Endothelial cell of umbilical vein (primary cell): ENCODE data around the gene SLC12A5. TPM values are rescaled to one million over a fixed set of nuclear protein-coding genes. Genes with fewer than 3 reads are reported as not detected.

Experiments used
- BruUV-seq: library from RNA; stranded (reverse); fragments of 400-500 nt; replicated peaks from 2 replicates; lab custom pipeline; 2021; lab: Mats Ljungman, UMichigan
- CTCF ChIA-PET: fragments of 300-600, 350-600 bp; sonication (Branson Sonifier 250); formaldehyde crosslinking; loops from one replicate; lab custom pipeline; 2021; ENCODE audit warnings: antibody characterized with exemption, inconsistent platforms; lab: Charles Lee
- POLR2A ChIA-PET: fragments of 300-600, 350-600 bp; sonication (Branson Sonifier 250); formaldehyde crosslinking; loops from one replicate; lab custom pipeline; 2021; ENCODE audit warnings: antibody characterized with exemption, inconsistent platforms; lab: Charles Lee
- DNase-seq: peaks from one replicate; pipeline ENCODE4 v3.0.0-alpha.2; 2011; ENCODE audit warnings: low read depth, low spot score
- FAIRE-seq: peaks from 2 replicates; lab custom pipeline; 2011; peaks lifted over from hg19 to GRCh38; lab: Jason Lieb, UNC
- H2AFZ ChIP-seq: 2 replicates; pipeline ENCODE4 v1.6.0; 2012; ENCODE audit warnings: low read depth, low read length, control low read depth, inconsistent platforms
- H3K27ac ChIP-seq: 2 replicates; pipeline ENCODE4 v1.5.1; 2011; ENCODE audit warnings: low read depth, mild to moderate bottlenecking, control low read depth, low read length, moderate library complexity; ENCODE audit not compliant: insufficient read depth
- H3K27me3 ChIP-seq, 2 experiments: 2 replicates each; pipeline versions ENCODE4 v1.6.0 to v1.6.1; 2011; ENCODE audit warnings: low read length in 2 of 2, mixed read lengths in 1 of 2; ENCODE audit not compliant: control insufficient read depth in 2 of 2, insufficient read depth in 2 of 2
- H3K36me3 ChIP-seq, 2 experiments: 2 replicates in 1 of 2; 3 replicates in 1 of 2; pipeline ENCODE4 v1.5.1; 2011; ENCODE audit warnings: low read length in 2 of 2, mild to moderate bottlenecking in 1 of 2, moderate library complexity in 1 of 2; ENCODE audit not compliant: control insufficient read depth in 2 of 2, insufficient read depth in 2 of 2; ENCODE audit errors: extremely low read depth in 1 of 2
- H3K4me1 ChIP-seq: 3 replicates; pipeline ENCODE4 v1.5.1; 2011; ENCODE audit warnings: mild to moderate bottlenecking, low read length; ENCODE audit not compliant: control insufficient read depth, insufficient read depth; ENCODE audit errors: extremely low read depth
- H3K4me2 ChIP-seq: 2 replicates; pipeline ENCODE4 v1.6.1; 2011; ENCODE audit warnings: low read length, control low read depth, mixed read lengths; ENCODE audit not compliant: insufficient read depth
- H3K4me3 ChIP-seq, 3 experiments: fragments of 200-600 bp in 1 of 3; sonication (generic), shearing (Covaris generic) in 1 of 3; replicated peaks in 1 of 3; 2 replicates each; pipeline ENCODE4 v1.5.1; 2011 to 2016; ENCODE audit warnings: control low read depth in 3 of 3, low read length in 3 of 3, mild to moderate bottlenecking in 2 of 3, inconsistent platforms in 1 of 3, low read depth in 1 of 3, moderate library complexity in 1 of 3; ENCODE audit not compliant: insufficient read depth in 1 of 3
- H3K79me2 ChIP-seq: 2 replicates; pipeline ENCODE4 v1.6.0; 2012; ENCODE audit warnings: low read length, inconsistent platforms; ENCODE audit not compliant: control insufficient read depth, insufficient read depth
- H3K9ac ChIP-seq: replicated peaks from 2 replicates; pipeline ENCODE3; 2011; ENCODE audit warnings: low read length, control low read depth; ENCODE audit not compliant: insufficient read depth; ENCODE audit errors: extremely low read depth
- H3K9me1 ChIP-seq: replicated peaks from 3 replicates; pipeline ENCODE4 v1.6.0; 2011; ENCODE audit warnings: mild to moderate bottlenecking, low read length; ENCODE audit not compliant: control insufficient read depth, insufficient read depth; ENCODE audit errors: extremely low read depth
- H3K9me3 ChIP-seq: replicated peaks from 2 replicates; pipeline ENCODE4 v1.5.1; 2012; ENCODE audit warnings: low read length, inconsistent platforms; ENCODE audit not compliant: control insufficient read depth, insufficient read depth
- H4K20me1 ChIP-seq: replicated peaks from 2 replicates; pipeline ENCODE3; 2011; ENCODE audit warnings: mild to moderate bottlenecking, low read length; ENCODE audit not compliant: control insufficient read depth, insufficient read depth; ENCODE audit errors: extremely low read depth
- EZH2 ChIP-seq: IDR thresholded peaks from 2 replicates; pipeline ENCODE4 v1.6.1; 2012; ENCODE audit warnings: borderline replicate concordance, low read depth, mild to moderate bottlenecking, moderate library complexity, low read length, inconsistent platforms; ENCODE audit not compliant: severe bottlenecking
- FOS ChIP-seq: IDR thresholded peaks from 2 replicates; pipeline ENCODE4 v1.6.1; 2011; ENCODE audit warnings: mild to moderate bottlenecking, low read length, moderate library complexity, borderline replicate concordance; ENCODE audit not compliant: insufficient read depth
- GATA2 ChIP-seq: IDR thresholded peaks from 2 replicates; pipeline ENCODE4 v1.7.0; 2011; ENCODE audit warnings: low read depth, mild to moderate bottlenecking, moderate library complexity, mixed read lengths, low read length; ENCODE audit not compliant: insufficient read length, insufficient read depth
- JUN ChIP-seq: IDR thresholded peaks from 2 replicates; pipeline ENCODE4 v1.6.1; 2011; ENCODE audit warnings: borderline replicate concordance, low read depth; ENCODE audit not compliant: insufficient read length, insufficient read depth
- MYC ChIP-seq: IDR thresholded peaks from one replicate; pipeline ENCODE4 v1.6.1; 2011; ENCODE audit warnings: mild to moderate bottlenecking, low read depth, low read length
- POLR2A ChIP-seq: IDR thresholded peaks from 2 replicates; pipeline ENCODE4 v1.6.1; 2012; ENCODE audit warnings: low read depth, mild to moderate bottlenecking, control low read depth, low read length
- POLR2AphosphoS5 ChIP-seq: IDR thresholded peaks from 2 replicates; pipeline ENCODE4 v1.6.1; 2012; ENCODE audit warnings: low read depth, mild to moderate bottlenecking, control low read depth, low read length, moderate library complexity; ENCODE audit not compliant: insufficient read depth
- dilution Hi-C: fragments of 300-500 bp; cut with MboI; formaldehyde crosslinking; loops from one replicate; pipeline ENCODE4 v1.15.0; 2019; ENCODE audit warnings: low sequenced_read_pairs; ENCODE audit not compliant: extremely low pct_ligation_motif_present
- intact Hi-C: fragments of 100-400 bp; cut with micrococcal nuclease; formaldehyde crosslinking; loops from one replicate; pipeline ENCODE4 v1.10.0; 2022
- polyA plus RNA-seq, 4 experiments: library from polyadenylated mRNA; depleted of rRNA in 3 of 4; stranded (reverse) in 3 of 4; unstranded in 1 of 4; fragments of >200 nt; gene quantifications; 2 replicates each; pipeline versions ENCODE4 v1.2.1 to v1.2.3, GENCODE V29; 2011 to 2012; ENCODE audit warnings: missing spikeins in 1 of 4
- total RNA-seq: library from RNA; stranded (reverse); gene quantifications from 2 replicates; pipeline ENCODE4 v1.2.3, GENCODE V29; 2021
- TF ChIP-seq, protein P1 (sequence below): IDR thresholded peaks from 2 replicates; pipeline ENCODE4 v1.6.1; 2011; ENCODE audit not compliant: insufficient read depth, insufficient read length
- TF ChIP-seq, protein P2 (sequence below), 2 donors: IDR thresholded peaks; 1 replicate in 1 of 2; 2 replicates in 1 of 2; pipeline ENCODE4 v1.5.1; 2011; ENCODE audit warnings: low read length in 2 of 2, mild to moderate bottlenecking in 2 of 2, moderate library complexity in 2 of 2, control low read depth in 1 of 2, inconsistent platforms in 1 of 2, low read depth in 1 of 2; ENCODE audit not compliant: insufficient read depth in 1 of 2; ENCODE audit errors: extremely low read depth in 1 of 2

The SLC12A5 gene
- total and polyA plus RNA-seq, 2 donors (not counting 3 experiments of a cell fraction or from before 2014, with no cell fraction given) = 1.6 to 2.3 TPM

DNA sequence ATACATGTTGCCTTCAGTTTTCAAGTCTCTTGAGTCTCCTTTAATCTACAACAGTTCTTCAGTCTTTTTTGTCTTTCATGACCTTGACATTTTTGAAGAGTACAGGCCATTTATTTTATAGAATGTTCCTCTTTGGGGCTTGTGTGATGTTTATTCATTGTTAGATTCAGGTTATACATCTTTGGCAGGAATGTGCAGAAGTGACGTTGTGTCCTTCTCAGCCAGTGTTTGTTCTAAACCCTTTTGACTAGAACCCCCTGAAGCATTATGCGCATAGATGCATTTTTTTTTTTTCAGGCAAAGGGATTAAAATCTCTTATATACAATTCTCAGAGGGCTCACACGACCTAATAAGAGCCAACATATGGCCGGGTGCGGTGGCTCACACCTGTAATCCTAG is 72.0 kb downstream of the SLC12A5 start:
- H3K27me3 ChIP-seq = peaks cover 24 to 59% of the 10 kb centered on the region in 2 experiments
- no peak overlapping the region for H3K4me3 ChIP-seq
- TF ChIP-seq EZH2 (no peak), POLR2AphosphoS5 (no peak), GATA2 (no peak), MYC (no peak), POLR2A (no peak)
- TF ChIP-seq, protein P1, sequence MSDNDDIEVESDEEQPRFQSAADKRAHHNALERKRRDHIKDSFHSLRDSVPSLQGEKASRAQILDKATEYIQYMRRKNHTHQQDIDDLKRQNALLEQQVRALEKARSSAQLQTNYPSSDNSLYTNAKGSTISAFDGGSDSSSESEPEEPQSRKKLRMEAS = no peak
- H3K4me2 ChIP-seq = no peak overlapping the region
- H3K9ac ChIP-seq = no peak overlapping the region
- H2AFZ ChIP-seq = no peak overlapping the region
- intact Hi-C loops (no loop called here), dilution Hi-C loops (no loop called here)
- no peak for FAIRE-seq
- no peaks in the 10 kb centered on the region for H3K36me3 ChIP-seq
- H3K27ac ChIP-seq = no peak overlapping the region
- no peaks in the 10 kb centered on the region for H4K20me1 ChIP-seq
- H3K79me2 ChIP-seq = no peaks in the 10 kb centered on the region
- BruUV-seq = no TSS peak
- ChIA-PET POLR2A (no interaction called here), CTCF (interaction anchor here (1.1 to 2.6 kb wide), 2 partner anchors 31 to 74 kb away, joined by 3 to 19 read pairs; no protein-coding TSS in a partner anchor)
- no peaks in the 10 kb centered on the region for H3K4me1 ChIP-seq
- no peak for DNase-seq
- H3K9me3 ChIP-seq = no peaks in the 10 kb centered on the region
- H3K9me1 ChIP-seq = no peaks in the 10 kb centered on the region

DNA sequence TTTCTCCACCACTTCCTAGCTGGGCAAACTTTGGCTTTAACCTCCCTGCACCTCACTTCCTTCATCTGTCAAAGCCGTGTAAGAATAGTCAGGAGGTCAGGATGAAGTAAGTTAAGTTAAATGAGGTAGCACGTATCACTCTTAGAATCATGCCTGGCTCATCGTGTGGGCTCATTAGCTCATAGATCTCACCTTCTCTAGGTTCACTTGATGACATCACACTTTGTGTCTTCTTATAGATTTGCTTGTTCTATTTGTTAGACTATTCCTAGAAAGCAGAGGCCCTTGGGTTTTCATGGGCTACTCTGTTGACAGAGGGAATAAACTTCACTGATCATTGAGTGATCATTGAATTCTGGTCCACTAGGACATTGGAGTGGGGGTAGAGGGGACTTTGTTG is 72.9 kb downstream of the SLC12A5 start:
- CTCF ChIA-PET = interaction anchor here (1.1 kb wide), 1 partner anchor 30 kb away, joined by 3 read pairs; no protein-coding TSS in a partner anchor
- intact Hi-C loops (no loop called here), dilution Hi-C loops (no loop called here)
- Histone ChIP-seq H3K27me3 (peaks cover 24 to 59% of the 10 kb centered on the region in 2 experiments), H4K20me1 (no peaks in the 10 kb centered on the region), H3K9me1 (no peaks in the 10 kb centered on the region), H3K4me1 (no peaks in the 10 kb centered on the region), H3K36me3 (no peaks in the 10 kb centered on the region), H3K27ac (no peak overlapping the region), H3K79me2 (no peaks in the 10 kb centered on the region), H3K9ac (no peak overlapping the region), H3K4me2 (no peak overlapping the region), H3K4me3 (no peak overlapping the region), H3K9me3 (no peaks in the 10 kb centered on the region), H2AFZ (no peak overlapping the region)
- FAIRE-seq (no peak), DNase-seq (no peak)
- TF ChIP-seq FOS (no peak), JUN (no peak), EZH2 (no peak), POLR2AphosphoS5 (no peak), POLR2A (no peak), MYC (no peak), GATA2 (no peak)
- TF ChIP-seq, protein P2, sequence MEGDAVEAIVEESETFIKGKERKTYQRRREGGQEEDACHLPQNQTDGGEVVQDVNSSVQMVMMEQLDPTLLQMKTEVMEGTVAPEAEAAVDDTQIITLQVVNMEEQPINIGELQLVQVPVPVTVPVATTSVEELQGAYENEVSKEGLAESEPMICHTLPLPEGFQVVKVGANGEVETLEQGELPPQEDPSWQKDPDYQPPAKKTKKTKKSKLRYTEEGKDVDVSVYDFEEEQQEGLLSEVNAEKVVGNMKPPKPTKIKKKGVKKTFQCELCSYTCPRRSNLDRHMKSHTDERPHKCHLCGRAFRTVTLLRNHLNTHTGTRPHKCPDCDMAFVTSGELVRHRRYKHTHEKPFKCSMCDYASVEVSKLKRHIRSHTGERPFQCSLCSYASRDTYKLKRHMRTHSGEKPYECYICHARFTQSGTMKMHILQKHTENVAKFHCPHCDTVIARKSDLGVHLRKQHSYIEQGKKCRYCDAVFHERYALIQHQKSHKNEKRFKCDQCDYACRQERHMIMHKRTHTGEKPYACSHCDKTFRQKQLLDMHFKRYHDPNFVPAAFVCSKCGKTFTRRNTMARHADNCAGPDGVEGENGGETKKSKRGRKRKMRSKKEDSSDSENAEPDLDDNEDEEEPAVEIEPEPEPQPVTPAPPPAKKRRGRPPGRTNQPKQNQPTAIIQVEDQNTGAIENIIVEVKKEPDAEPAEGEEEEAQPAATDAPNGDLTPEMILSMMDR (IDR thresholded peaks at IDR 0.05; ENCODE audit: extremely low read depth in 1 of 2, insufficient read depth in 1 of 2, low read depth in 1 of 2, low read length in 2 of 2) = no peak
- TF ChIP-seq, protein P1 = no peak
- no TSS peak for BruUV-seq
- POLR2A ChIA-PET = no interaction called here
